Activated CD4-positive, alpha-beta memory T cell treated with anti-CD3 and anti-CD28 coated beads for 36 hours (primary cell): ENCODE data around the gene NCK2. TPM values are rescaled to one million over a fixed set of nuclear protein-coding genes. Genes with fewer than 3 reads are reported as not detected.
"Not testable (repeated sequence)": the region's sequence is repeated elsewhere in the genome, so short reads cannot be mapped to it uniquely, and the experiment has no call there.

Experiments used
- CTCF ChIA-PET: fragments of 350-600 bp; sonication (Branson Sonifier 250); formaldehyde crosslinking; loops from one replicate; lab custom pipeline; 2021; ENCODE audit warnings: antibody characterized with exemption, inconsistent platforms; lab: Charles Lee
- POLR2A ChIA-PET: fragments of 350-600 bp; sonication (Branson Sonifier 250); formaldehyde crosslinking; loops from one replicate; lab custom pipeline; 2021; ENCODE audit warnings: antibody characterized with exemption; lab: Charles Lee
- DNase-seq: peaks from one replicate; pipeline ENCODE4 v3.0.0-alpha.2; 2020
- H3K27ac Mint-ChIP-seq: one replicate; pipeline ENCODE4 v1.8.0; 2021; ENCODE audit warnings: mixed read lengths
- H3K27me3 Mint-ChIP-seq: one replicate; pipeline ENCODE4 v1.8.0; 2021; ENCODE audit warnings: mixed read lengths
- H3K36me3 Mint-ChIP-seq: one replicate; pipeline ENCODE4 v1.8.0; 2021; ENCODE audit warnings: mixed read lengths
- H3K4me1 Mint-ChIP-seq: one replicate; pipeline ENCODE4 v1.8.0; 2021; ENCODE audit warnings: low read depth, mixed read lengths
- H3K4me3 Mint-ChIP-seq: one replicate; pipeline ENCODE4 v1.8.0; 2021; ENCODE audit warnings: mild to moderate bottlenecking, mixed read lengths
- H3K9me3 Mint-ChIP-seq: one replicate; pipeline ENCODE4 v1.8.0; 2021; ENCODE audit warnings: mixed read lengths
- intact Hi-C: fragments of 100-400 bp; cut with micrococcal nuclease; formaldehyde crosslinking; loops from one replicate; pipeline ENCODE4 v1.15.1; 2023
- total RNA-seq, 2 experiments: library from RNA; stranded (reverse); gene quantifications; one replicate each; pipeline ENCODE4 v1.2.3, GENCODE V29; 2021

NCK2 gene
- total RNA-seq, 2 experiments from 2014 or later, result 81.8 to 85.8 TPM

- Mint-ChIP-seq H3K4me3 (no peak overlapping the region), H3K27ac (no peak overlapping the region), H3K9me3 (peaks cover 36% of the 10 kb centered on the region), H3K36me3 (peaks cover 45% of the 10 kb centered on the region), H3K4me1 (peaks cover 28% of the 10 kb centered on the region), H3K27me3 (no peaks in the 10 kb centered on the region)
- intact Hi-C loops, result no loop called here
- ChIA-PET POLR2A (no interaction called here), CTCF (interaction anchor here (1.3 kb wide), 1 partner anchor 189 kb away, joined by 3 read pairs; no protein-coding TSS in a partner anchor)
- DNase-seq, result no peak
These were observed 152.1 kb downstream of the NCK2 start for GRCh38 chr2:105896765-105897163.

- Mint-ChIP-seq H3K4me1 (peaks cover 34% of the 10 kb centered on the region), H3K36me3 (peaks cover 42% of the 10 kb centered on the region), H3K9me3 (peaks cover 36% of the 10 kb centered on the region)
- H3K27ac Mint-ChIP-seq, H3K27me3 Mint-ChIP-seq, POLR2A ChIA-PET, DNase-seq, H3K4me3 Mint-ChIP-seq, intact Hi-C loops: not testable (repeated sequence)
- CTCF ChIA-PET, result interaction anchor here (1.3 kb wide), 1 partner anchor 188 kb away, joined by 3 read pairs; no protein-coding TSS in a partner anchor
These were observed 153.0 kb downstream of the NCK2 start for GRCh38 chr2:105897694-105898093.

- Mint-ChIP-seq H3K9me3 (peaks cover 25% of the 10 kb centered on the region), H3K27me3 (no peaks in the 10 kb centered on the region), H3K4me1 (peaks cover 52% of the 10 kb centered on the region), H3K36me3 (peaks cover 19% of the 10 kb centered on the region), H3K27ac (no peak overlapping the region), H3K4me3 (no peak overlapping the region)
- POLR2A ChIA-PET, result no interaction called here
- CTCF ChIA-PET, result interaction anchor here (0.7 to 1.2 kb wide), 3 partner anchors 16 to 182 kb away, joined by 3 to 5 read pairs (median 4); no protein-coding TSS in a partner anchor
- intact Hi-C loops, result no loop called here
- DNase-seq, result no peak
These were observed 158.5 kb downstream of the NCK2 start for GRCh38 chr2:105903051-105903674.

GRCh38 chr2:105904938-105905337, 160.2 kb downstream of the NCK2 start:
- intact Hi-C loops, result no loop called here
- ChIA-PET POLR2A (no interaction called here), CTCF (no interaction called here)
- H3K27me3 Mint-ChIP-seq, result no peaks in the 10 kb centered on the region
- peaks cover 7% of the 10 kb centered on the region for H3K36me3 Mint-ChIP-seq
- no peak overlapping the region for H3K4me3 Mint-ChIP-seq
- peaks cover 14% of the 10 kb centered on the region for H3K9me3 Mint-ChIP-seq
- DNase-seq, result no peak
- H3K4me1 Mint-ChIP-seq, result peaks cover 56% of the 10 kb centered on the region
- no peak overlapping the region for H3K27ac Mint-ChIP-seq

- Mint-ChIP-seq H3K36me3 (peaks cover 2% of the 10 kb centered on the region), H3K4me1 (peaks cover 52% of the 10 kb centered on the region), H3K9me3 (peaks cover 1% of the 10 kb centered on the region), H3K27ac (no peak overlapping the region), H3K4me3 (no peak overlapping the region), H3K27me3 (no peaks in the 10 kb centered on the region)
- POLR2A ChIA-PET, result no interaction called here
- no peak for DNase-seq
- CTCF ChIA-PET, result no interaction called here
- intact Hi-C loops, result no loop called here
These were observed 161.8 kb downstream of the NCK2 start for GRCh38 chr2:105906481-105906880.

- Mint-ChIP-seq H3K4me1 (peaks cover 56% of the 10 kb centered on the region), H3K4me3 (no peak overlapping the region), H3K27me3 (no peaks in the 10 kb centered on the region), H3K9me3 (no peaks in the 10 kb centered on the region), H3K36me3 (no peaks in the 10 kb centered on the region), H3K27ac (no peak overlapping the region)
- ChIA-PET CTCF (no interaction called here), POLR2A (no interaction called here)
- intact Hi-C loops, result no loop called here
- no peak for DNase-seq
These were observed 162.5 kb downstream of the NCK2 start for GRCh38 chr2:105907184-105907583.

- intact Hi-C loops, result no loop called here
These were observed 164.5 kb downstream of the NCK2 start for GRCh38 chr2:105909215-105909614.

GRCh38 chr2:105910497-105911238, 166.0 kb downstream of the NCK2 start:
- intact Hi-C loops, result no loop called here
- no peak for DNase-seq
- H3K36me3 Mint-ChIP-seq, result no peaks in the 10 kb centered on the region
- H3K9me3 Mint-ChIP-seq, result peaks cover 12% of the 10 kb centered on the region
- H3K4me3 Mint-ChIP-seq, result no peak overlapping the region
- CTCF ChIA-PET, result interaction anchor here (1.1 kb wide), 1 partner anchor 22 kb away, joined by 4 read pairs; no protein-coding TSS in a partner anchor
- H3K27ac Mint-ChIP-seq, result no peak overlapping the region
- H3K27me3 Mint-ChIP-seq, result no peaks in the 10 kb centered on the region
- POLR2A ChIA-PET, result no interaction called here
- H3K4me1 Mint-ChIP-seq, result peaks cover 40% of the 10 kb centered on the region

More at GRCh38 chr2:105909215-105909614, 164.5 kb downstream of the NCK2 start:
- no peak for DNase-seq
- CTCF ChIA-PET, result interaction anchor here (1.1 to 1.2 kb wide), 2 partner anchors 10 to 20 kb away, joined by 4 read pairs; no protein-coding TSS in a partner anchor
- H3K36me3 Mint-ChIP-seq, result no peaks in the 10 kb centered on the region
- H3K4me3 Mint-ChIP-seq, result no peak overlapping the region
- POLR2A ChIA-PET, result no interaction called here
- no peaks in the 10 kb centered on the region for H3K27me3 Mint-ChIP-seq
- peaks cover 52% of the 10 kb centered on the region for H3K4me1 Mint-ChIP-seq
- peaks cover under 1% of the 10 kb centered on the region for H3K9me3 Mint-ChIP-seq
- H3K27ac Mint-ChIP-seq, result no peak overlapping the region

GRCh38 chr2:105911425-105911824, 166.7 kb downstream of the NCK2 start:
- DNase-seq, result no peak
- no peaks in the 10 kb centered on the region for H3K27me3 Mint-ChIP-seq
- POLR2A ChIA-PET, result no interaction called here
- peaks cover 15% of the 10 kb centered on the region for H3K9me3 Mint-ChIP-seq
- CTCF ChIA-PET, result no interaction called here
- no peaks in the 10 kb centered on the region for H3K36me3 Mint-ChIP-seq
- no peak overlapping the region for H3K4me3 Mint-ChIP-seq
- peaks cover 33% of the 10 kb centered on the region for H3K4me1 Mint-ChIP-seq
- H3K27ac Mint-ChIP-seq, result no peak overlapping the region
- intact Hi-C loops, result no loop called here

- no peaks in the 10 kb centered on the region for H3K27me3 Mint-ChIP-seq
- no peak overlapping the region for H3K4me3 Mint-ChIP-seq
- POLR2A ChIA-PET, result no interaction called here
- peaks cover 15% of the 10 kb centered on the region for H3K9me3 Mint-ChIP-seq
- no peaks in the 10 kb centered on the region for H3K36me3 Mint-ChIP-seq
- intact Hi-C loops, result no loop called here
- H3K4me1 Mint-ChIP-seq, result peaks cover 26% of the 10 kb centered on the region
- peak overlapping the region; percentile 61 for H3K27ac Mint-ChIP-seq
- DNase-seq, result peak; percentile 34
- CTCF ChIA-PET, result interaction anchor here (1.0 kb wide), 1 partner anchor 167 kb away, joined by 4 read pairs; no protein-coding TSS in a partner anchor
These were observed 167.4 kb downstream of the NCK2 start for GRCh38 chr2:105912081-105912480.

- no peaks in the 10 kb centered on the region for H3K27me3 Mint-ChIP-seq
- intact Hi-C loops, result no loop called here
- ChIA-PET POLR2A (no interaction called here), CTCF (no interaction called here)
- no peaks in the 10 kb centered on the region for H3K36me3 Mint-ChIP-seq
- no peak overlapping the region for H3K27ac Mint-ChIP-seq
- no peak overlapping the region for H3K4me3 Mint-ChIP-seq
- peaks cover 15% of the 10 kb centered on the region for H3K9me3 Mint-ChIP-seq
- no peak for DNase-seq
- peaks cover 21% of the 10 kb centered on the region for H3K4me1 Mint-ChIP-seq
These were observed 170.4 kb downstream of the NCK2 start for GRCh38 chr2:105915005-105915558.

- no peak for DNase-seq
- POLR2A ChIA-PET, result no interaction called here
- H3K27me3 Mint-ChIP-seq, result no peaks in the 10 kb centered on the region
- H3K9me3 Mint-ChIP-seq, result peaks cover 24% of the 10 kb centered on the region
- no peak overlapping the region for H3K4me3 Mint-ChIP-seq
- intact Hi-C loops, result no loop called here
- H3K27ac Mint-ChIP-seq, result no peak overlapping the region
- CTCF ChIA-PET, result interaction anchor here (0.6 kb wide), 1 partner anchor 12 kb away, joined by 3 read pairs; no protein-coding TSS in a partner anchor
- no peaks in the 10 kb centered on the region for H3K36me3 Mint-ChIP-seq
- H3K4me1 Mint-ChIP-seq, result peaks cover 13% of the 10 kb centered on the region
These were observed 172.5 kb downstream of the NCK2 start for GRCh38 chr2:105917226-105917625.
